DOHH2 (cell line): ENCODE data around the gene POU2F1.

Source experiments
- H3F3A ChIP-seq: fragments of 200-600 bp; sonication (generic), shearing (Covaris generic); 2 replicates; pipeline ENCODE4 v1.6.0; 2016; ENCODE audit warnings: antibody characterized with exemption, mild to moderate bottlenecking; ENCODE audit not compliant: control insufficient read depth, insufficient read depth
- H3K27ac ChIP-seq: fragments of 200-600 bp; sonication (generic); 2 replicates; pipeline ENCODE4 v1.5.1; 2014; ENCODE audit warnings: low read depth, mild to moderate bottlenecking, low read length, moderate library complexity
- H3K27me3 ChIP-seq: fragments of 200-600 bp; sonication (generic); 2 replicates; pipeline ENCODE4 v1.6.1; 2014; ENCODE audit warnings: mild to moderate bottlenecking, low read length, mixed read lengths; ENCODE audit not compliant: control insufficient read depth
- H3K36me3 ChIP-seq: fragments of 200-600 bp; sonication (generic); 2 replicates; pipeline ENCODE4 v1.6.1; 2014; ENCODE audit warnings: mild to moderate bottlenecking, low read length, moderate library complexity, mixed read lengths; ENCODE audit not compliant: control insufficient read depth
- H3K4me1 ChIP-seq: fragments of 200-600 bp; sonication (generic); 2 replicates; pipeline ENCODE4 v1.6.1; 2014; ENCODE audit warnings: mild to moderate bottlenecking, low read length, mixed read lengths; ENCODE audit not compliant: control insufficient read depth
- H3K4me2 ChIP-seq: fragments of 200-600 bp; sonication (generic); 2 replicates; pipeline ENCODE4 v1.6.0; 2014; ENCODE audit warnings: mild to moderate bottlenecking, low read length, moderate library complexity
- H3K4me3 ChIP-seq: fragments of 200-600 bp; sonication (generic); 2 replicates; pipeline ENCODE4 v1.5.1; 2014; ENCODE audit warnings: mild to moderate bottlenecking, low read length, mixed read lengths
- H3K79me2 ChIP-seq: fragments of 200-600 bp; sonication (generic); 2 replicates; pipeline ENCODE4 v1.6.1; 2014; ENCODE audit warnings: mild to moderate bottlenecking, low read length, mixed read lengths; ENCODE audit not compliant: control insufficient read depth
- H3K9me2 ChIP-seq: fragments of 200-600 bp; sonication (generic); replicated peaks from 2 replicates; pipeline ENCODE4 v1.6.1; 2014; ENCODE audit warnings: mild to moderate bottlenecking, low read length, mixed read lengths; ENCODE audit not compliant: control insufficient read depth
- H3K9me3 ChIP-seq: fragments of 200-600 bp; sonication (generic); 2 replicates; pipeline ENCODE4 v1.6.1; 2014; ENCODE audit warnings: antibody characterized with exemption, low read length, mixed read lengths; ENCODE audit not compliant: control insufficient read depth, insufficient read depth
- H4K20me1 ChIP-seq: fragments of 200-600 bp; sonication (generic); 2 replicates; pipeline ENCODE4 v1.6.0; 2014; ENCODE audit warnings: low read depth, mild to moderate bottlenecking, antibody characterized with exemption, low read length, moderate library complexity; ENCODE audit not compliant: control insufficient read depth, insufficient read depth
- EZH2phosphoT487 ChIP-seq: fragments of 200-600 bp; sonication (generic); IDR thresholded peaks from 2 replicates; pipeline ENCODE4 v1.6.1; 2017; ENCODE audit warnings: borderline replicate concordance, mild to moderate bottlenecking, antibody characterized with exemption, low read length, moderate library complexity, mixed read lengths
- TF ChIP-seq, protein P1 (sequence below): fragments of 200-600 bp; sonication (generic); IDR thresholded peaks from one replicate; pipeline ENCODE4 v1.5.1; 2014; ENCODE audit warnings: antibody characterized with exemption, mild to moderate bottlenecking, low read depth, low read length; ENCODE audit not compliant: poor library complexity, severe bottlenecking

Gene POU2F1

DNA sequence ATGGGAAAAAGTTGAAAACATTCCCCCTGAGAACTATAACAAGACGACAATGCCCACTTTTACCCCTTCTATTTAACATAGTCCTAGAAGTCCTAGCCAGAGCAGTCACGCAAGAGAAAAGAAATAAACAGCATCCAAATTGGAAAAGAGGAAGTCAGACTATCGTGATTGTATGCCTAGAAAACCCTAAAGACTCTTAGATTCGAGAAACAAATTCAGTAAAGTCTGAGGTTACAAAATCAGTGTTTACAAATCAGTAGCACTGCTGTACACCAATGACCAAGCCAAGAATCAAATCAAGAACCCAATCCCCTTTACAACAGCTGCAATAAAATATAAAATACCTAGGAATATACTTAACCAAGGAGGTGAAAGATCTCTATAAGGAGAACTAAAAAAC, 72.4 kb downstream of the POU2F1 start:
- Histone ChIP-seq H3K9me2 (no peaks in the 10 kb centered on the region), H3K9me3 (no peaks in the 10 kb centered on the region), H3K4me2 (no peak overlapping the region), H3F3A (0 out of 2 replicates have a peak, but pooled peaks cover 2% of the 10 kb centered on the region), H4K20me1 (no peaks in the 10 kb centered on the region), H3K79me2 (peaks cover 28% of the 10 kb centered on the region), H3K36me3 (no peaks in the 10 kb centered on the region), H3K4me3 (no peak overlapping the region), H3K4me1 (peaks cover 23% of the 10 kb centered on the region), H3K27ac (no peak overlapping the region), H3K27me3 (no peaks in the 10 kb centered on the region)
- no peak for TF ChIP-seq EZH2phosphoT487
- TF ChIP-seq, protein P1, sequence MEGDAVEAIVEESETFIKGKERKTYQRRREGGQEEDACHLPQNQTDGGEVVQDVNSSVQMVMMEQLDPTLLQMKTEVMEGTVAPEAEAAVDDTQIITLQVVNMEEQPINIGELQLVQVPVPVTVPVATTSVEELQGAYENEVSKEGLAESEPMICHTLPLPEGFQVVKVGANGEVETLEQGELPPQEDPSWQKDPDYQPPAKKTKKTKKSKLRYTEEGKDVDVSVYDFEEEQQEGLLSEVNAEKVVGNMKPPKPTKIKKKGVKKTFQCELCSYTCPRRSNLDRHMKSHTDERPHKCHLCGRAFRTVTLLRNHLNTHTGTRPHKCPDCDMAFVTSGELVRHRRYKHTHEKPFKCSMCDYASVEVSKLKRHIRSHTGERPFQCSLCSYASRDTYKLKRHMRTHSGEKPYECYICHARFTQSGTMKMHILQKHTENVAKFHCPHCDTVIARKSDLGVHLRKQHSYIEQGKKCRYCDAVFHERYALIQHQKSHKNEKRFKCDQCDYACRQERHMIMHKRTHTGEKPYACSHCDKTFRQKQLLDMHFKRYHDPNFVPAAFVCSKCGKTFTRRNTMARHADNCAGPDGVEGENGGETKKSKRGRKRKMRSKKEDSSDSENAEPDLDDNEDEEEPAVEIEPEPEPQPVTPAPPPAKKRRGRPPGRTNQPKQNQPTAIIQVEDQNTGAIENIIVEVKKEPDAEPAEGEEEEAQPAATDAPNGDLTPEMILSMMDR = no peak

DNA sequence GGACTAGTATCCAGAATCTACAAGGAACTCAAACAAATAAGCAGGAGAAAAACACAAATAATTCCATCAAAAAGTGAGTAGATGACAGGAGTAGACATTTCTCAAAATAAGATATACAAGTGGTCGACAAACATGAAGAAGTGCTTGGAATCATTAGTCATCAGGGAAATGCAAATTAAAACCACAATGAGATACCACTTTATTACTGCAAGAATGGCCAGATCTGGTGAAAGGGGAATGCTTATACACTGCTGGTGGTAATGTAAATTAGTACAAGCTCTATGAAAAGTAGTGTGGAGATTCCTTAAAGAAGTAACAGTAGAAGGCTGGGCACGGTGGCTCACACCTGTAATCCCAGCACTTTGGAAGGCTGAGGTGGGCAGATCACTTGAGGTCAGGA, 73.8 kb downstream of the POU2F1 start:
- H3K27me3 ChIP-seq = no peaks in the 10 kb centered on the region
- no peaks in the 10 kb centered on the region for H4K20me1 ChIP-seq
- peaks cover 25% of the 10 kb centered on the region for H3K79me2 ChIP-seq
- H3K4me1 ChIP-seq = peaks cover 19% of the 10 kb centered on the region
- H3K9me3 ChIP-seq = no peaks in the 10 kb centered on the region
- TF ChIP-seq EZH2phosphoT487 = no peak
- TF ChIP-seq, protein P1 = no peak
- no peak overlapping the region for H3K4me2 ChIP-seq
- 0 out of 2 replicates have a peak, but pooled peaks cover 2% of the 10 kb centered on the region for H3F3A ChIP-seq
- no peak overlapping the region for H3K27ac ChIP-seq
- no peaks in the 10 kb centered on the region for H3K9me2 ChIP-seq
- H3K4me3 ChIP-seq = no peak overlapping the region
- H3K36me3 ChIP-seq = no peaks in the 10 kb centered on the region

DNA sequence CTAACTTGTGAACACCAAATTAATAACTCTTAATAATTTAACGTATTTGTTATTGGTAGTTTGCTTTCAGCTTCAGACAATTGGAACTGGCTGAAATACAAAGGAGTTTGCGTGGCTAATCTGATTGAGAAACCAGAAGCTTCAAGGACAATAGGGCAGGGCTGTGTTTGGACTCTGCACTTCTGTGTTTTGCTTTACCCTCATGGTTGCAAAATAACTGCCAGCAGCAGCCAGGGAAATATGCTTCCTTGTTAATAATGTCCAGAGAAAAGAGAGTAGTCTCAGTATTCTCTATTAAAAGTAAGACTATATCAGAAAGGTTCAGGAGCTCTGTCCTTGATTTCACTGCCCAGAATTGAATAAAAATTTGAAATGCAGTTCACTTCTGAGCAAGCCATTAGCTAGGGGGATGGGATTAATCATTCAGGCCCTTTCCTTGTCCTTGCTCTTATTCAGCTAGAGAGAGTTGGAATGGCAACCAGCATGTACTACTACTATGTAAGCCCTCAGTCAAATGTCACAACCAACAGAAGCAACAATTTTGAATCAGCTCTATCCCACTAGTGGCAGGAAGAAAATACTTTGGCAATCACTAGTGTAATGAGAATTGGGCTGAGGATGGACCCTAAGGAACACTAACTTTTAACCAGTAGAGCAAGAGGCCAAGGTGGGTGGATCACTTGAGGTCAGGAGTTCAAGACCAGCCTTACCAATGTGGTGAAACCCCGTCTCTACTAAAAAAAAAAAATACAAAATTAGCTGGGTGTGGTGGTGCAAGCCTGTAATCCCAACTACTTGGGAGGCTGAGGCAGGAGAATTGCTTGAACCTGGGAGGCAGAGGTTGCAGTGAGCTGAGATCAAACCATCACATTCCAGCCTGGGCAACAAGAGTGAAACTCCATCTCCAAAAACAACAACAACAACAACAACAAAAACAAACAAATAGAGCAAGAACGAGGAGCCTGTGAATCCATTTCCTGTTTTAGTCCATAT, 76.8 kb downstream of the POU2F1 start:
- H3K4me2 ChIP-seq = no peak overlapping the region
- no peaks in the 10 kb centered on the region for H4K20me1 ChIP-seq
- H3F3A ChIP-seq = 0 out of 2 replicates have a peak, but pooled peaks cover 2% of the 10 kb centered on the region
- H3K4me3 ChIP-seq = no peak overlapping the region
- peaks cover 16% of the 10 kb centered on the region for H3K79me2 ChIP-seq
- no peak overlapping the region for H3K27ac ChIP-seq
- peaks cover 27% of the 10 kb centered on the region for H3K4me1 ChIP-seq
- H3K9me3 ChIP-seq = no peaks in the 10 kb centered on the region
- H3K9me2 ChIP-seq = no peaks in the 10 kb centered on the region
- H3K36me3 ChIP-seq = no peaks in the 10 kb centered on the region
- no peaks in the 10 kb centered on the region for H3K27me3 ChIP-seq
- no peak for TF ChIP-seq EZH2phosphoT487
- TF ChIP-seq, protein P1 = no peak
